Stimulated activated CD8-positive, alpha-beta memory T cell treated with anti-CD3 and anti-CD28 coated beads, Interleukin-15, amount 100 ng/mL, for 48 hours (primary cell): ENCODE results near the gene ENTHD1.
"Not testable (repeated sequence)": the region's sequence is repeated elsewhere in the genome, so short reads cannot be mapped to it uniquely, and the experiment has no call there.

Source experiments
- DNase-seq, 2 donors: peaks; one replicate each; pipeline ENCODE4 v3.0.0-alpha.2; 2020; ENCODE audit warnings: low read depth in 2 of 2

ENTHD1 gene

DNA sequence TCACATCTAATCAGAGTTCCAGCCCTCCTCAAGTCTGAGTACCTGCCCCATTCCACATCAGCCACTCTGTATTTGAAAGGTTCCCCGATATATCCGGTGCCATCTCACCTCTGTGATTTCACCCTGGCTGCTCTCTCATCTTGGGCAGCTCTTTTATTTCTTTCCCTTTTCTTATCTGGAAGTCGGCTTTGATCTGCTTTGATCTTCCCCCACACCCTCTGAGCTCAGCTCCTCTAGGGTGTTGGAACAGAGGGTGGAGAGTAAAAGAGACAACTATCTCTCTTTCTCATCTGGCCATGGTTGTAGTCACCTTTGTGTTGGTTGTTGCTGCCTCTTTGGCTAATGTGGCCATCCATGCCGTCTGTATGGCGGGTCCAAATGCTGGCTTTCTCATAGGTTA, 108.3 kb downstream of the ENTHD1 start:
- no peak for DNase-seq

DNA sequence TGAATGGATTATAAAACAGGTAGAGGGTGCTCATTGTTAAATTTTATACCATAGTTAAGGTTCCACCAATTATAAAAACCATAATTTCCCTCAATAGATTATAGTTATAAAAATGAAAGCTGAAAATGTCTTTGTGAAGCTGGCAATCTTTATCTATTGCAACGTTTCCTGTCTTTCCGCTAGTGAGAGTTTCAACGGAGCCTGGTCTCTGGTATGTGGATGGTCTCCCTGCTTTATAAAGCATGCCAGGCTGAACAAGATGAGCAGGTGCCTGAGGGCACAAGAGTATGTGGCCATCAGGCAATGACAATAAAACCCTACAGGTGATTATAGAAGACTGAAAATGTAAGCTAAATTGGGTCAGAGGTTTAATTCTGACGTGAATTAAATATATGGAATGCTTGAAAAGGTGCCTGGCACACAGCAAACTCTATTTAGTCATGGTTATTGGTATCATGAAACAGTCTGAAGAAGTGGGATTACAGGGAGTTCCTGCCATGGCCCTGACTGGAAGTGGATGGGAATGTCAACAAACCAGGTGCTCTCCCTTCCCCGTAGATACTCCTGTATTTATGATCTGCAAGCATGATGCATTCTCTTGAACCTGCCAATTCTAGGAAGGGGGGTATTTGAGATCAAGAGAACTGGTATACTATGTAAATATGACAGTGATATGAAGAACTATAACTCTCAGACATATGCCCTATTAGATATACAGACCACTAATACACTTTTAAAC, 115.7 kb downstream of the ENTHD1 start:
- no peak for DNase-seq

DNA sequence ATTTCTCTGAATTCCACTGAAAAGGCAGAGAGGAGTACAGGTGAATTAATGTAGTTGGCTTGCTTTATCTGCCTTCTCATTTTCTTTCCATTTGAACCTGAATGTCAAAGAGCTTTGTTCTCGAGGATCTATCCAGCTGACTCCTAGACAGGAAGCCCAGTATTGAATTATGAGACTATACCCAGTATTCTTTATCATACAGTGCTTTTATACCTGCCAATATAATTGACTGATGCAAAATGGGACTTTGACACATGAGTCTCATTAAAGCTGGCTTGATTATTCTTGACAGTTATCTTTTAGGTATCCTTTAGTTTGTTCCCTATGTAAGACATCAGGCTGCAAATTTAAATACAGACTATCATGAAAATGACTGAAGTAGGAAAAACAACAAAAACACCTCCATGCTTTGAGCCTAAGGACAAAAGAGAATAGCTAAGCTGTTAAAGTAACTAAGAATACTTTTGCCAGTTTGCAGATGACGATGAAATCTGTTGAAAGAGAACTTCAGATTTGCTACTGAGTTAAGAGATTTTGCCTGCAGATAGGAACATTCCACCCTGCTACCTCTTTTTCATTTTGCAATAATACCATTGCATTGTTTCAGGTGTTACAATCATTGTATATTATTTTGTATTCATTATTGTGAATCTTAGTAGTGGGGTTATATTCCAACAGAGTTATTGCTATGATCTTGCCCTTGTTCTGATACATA, 117.1 kb downstream of the ENTHD1 start:
- no peak for DNase-seq

DNA sequence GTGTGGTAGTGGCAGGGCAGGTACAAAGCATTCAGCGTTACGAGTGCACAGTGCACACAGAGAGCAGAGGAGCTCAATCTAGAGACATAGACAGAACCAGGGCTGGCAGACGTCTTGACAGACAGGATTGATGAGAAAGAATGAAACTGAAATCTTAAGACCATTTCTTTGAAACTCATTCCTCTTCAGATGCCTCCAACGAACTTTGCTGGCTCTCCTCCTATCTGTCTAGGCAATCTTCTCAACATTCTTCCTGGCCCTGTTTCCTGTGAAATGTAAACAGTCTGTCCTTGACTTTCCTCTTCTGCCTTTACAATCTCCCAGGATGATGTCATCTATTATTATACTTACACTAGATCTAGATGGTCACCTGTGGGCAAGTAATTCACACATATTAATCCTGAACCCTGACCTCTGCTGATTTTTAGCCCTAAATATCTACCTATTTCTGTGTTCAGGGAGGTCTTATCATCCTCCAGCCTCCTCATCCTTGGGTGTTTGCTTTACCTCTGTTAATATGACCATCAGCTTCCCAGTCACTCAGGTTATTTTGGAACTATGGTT, 119.5 kb downstream of the ENTHD1 start:
- DNase-seq = peak; percentile 1 to 8

DNA sequence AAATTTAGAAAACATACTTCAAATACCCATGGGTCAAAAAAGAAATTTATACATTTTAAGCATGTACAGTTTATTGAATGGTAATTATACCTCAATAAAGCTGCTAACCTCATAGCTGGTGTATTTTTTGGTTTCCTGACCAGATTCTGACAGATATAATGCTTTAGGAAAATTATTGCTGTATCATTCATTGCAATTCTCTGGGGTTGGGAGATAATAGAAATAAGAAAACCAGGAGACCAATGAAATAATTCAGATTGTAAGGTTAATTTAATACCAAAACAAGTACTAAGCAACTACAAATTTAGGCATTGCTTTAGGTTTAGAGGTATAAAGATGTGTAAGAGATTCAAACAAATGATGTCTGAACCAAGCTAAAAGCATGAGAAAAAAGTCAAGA, 120.1 kb downstream of the ENTHD1 start:
- no peak for DNase-seq

DNA sequence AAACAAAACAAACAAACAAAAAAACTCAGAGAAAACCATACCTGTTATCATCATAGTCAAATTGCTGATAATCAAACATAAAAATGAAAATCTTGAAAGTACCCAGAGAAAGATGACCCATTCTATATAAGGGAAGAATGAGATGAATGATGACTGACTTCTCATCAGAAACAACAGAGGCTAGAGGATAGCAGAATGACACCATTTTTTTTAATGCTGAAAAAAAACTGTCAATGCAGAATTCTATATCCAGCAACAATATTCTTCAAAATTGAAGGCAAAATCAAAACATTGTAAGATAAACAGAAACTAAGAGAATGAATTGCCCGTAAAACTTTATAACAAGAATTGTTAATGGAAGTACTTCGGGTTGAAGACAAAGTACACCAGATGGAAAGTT, 122.1 kb downstream of the ENTHD1 start:
- no peak for DNase-seq

DNA sequence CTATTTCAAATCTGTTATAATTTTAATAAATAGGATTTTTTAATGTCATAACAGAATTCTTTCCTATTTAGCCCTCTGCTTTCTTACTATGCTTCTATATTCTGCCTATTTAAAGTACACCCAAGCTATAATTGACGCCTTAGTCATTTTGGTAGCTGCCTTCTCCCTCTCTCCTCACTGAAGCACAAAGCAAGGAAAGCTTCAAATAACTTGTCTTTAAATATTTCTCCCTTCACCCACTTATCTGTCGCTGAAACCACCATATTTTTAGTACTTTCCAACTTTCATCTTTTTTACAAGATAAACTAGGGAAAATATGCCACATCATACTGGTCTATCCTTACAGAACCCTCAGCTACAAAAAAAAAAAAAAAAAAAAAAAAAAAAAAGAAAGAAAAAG, 127.9 kb downstream of the ENTHD1 start:
- no peak for DNase-seq

DNA sequence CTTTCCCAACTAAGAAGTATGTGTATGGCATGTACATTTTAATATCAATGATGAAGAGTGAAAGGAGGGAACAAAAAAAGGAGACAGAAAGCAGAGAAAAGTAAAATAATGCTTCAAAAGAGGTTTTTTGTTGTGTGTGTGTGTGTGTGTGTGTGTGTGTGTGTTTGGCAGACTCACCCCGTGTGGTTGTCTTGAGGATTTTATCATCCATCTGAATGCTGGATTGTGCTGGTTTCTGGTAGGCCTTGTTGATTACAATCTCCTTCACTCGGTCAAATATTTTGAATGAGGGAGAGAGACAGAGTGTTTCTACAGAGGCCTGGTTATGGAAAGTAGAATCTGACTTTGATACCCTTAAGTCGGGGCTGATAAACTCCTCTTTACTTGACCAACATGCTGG, 128.5 kb downstream of the ENTHD1 start:
- DNase-seq = no peak

DNA sequence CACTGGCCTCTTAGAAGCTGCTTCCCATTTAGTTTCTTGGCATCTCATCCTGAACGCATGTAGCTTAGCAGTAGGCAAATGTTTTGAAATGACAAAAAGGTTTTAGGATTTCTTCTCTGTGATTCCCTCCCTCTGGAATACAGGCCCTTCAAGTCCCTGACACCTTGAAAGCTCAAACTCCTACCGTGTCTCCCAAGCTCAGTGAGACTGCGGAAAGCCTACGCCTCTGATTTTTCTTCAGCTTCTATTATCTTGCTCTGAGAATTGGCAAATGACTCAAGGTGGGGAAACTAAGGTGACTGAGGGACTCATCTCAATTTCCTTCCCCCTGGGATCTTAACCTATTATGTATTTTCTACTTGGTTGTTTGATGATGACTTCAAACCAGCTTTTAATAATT, 130.3 kb downstream of the ENTHD1 start:
- DNase-seq = no peak

DNA sequence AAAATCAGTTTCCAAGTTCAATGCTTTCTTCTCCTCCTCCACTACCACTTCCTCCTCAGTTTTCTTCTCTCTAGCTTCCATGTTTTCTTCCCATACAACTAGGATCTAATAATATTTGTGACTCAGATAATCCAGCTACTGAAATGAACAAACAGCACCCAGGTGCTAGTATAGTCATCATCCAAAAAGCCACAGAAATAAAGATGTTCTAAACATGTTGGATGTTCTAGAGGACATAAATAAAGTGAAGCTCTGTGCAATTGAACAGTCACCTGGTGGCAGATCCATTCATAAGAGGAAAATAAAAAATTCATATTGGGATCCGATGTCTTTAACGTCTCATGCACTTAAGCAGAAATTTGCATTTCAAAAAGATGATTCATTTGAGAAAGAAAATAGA, 142.8 kb downstream of the ENTHD1 start:
- DNase-seq = no peak

DNA sequence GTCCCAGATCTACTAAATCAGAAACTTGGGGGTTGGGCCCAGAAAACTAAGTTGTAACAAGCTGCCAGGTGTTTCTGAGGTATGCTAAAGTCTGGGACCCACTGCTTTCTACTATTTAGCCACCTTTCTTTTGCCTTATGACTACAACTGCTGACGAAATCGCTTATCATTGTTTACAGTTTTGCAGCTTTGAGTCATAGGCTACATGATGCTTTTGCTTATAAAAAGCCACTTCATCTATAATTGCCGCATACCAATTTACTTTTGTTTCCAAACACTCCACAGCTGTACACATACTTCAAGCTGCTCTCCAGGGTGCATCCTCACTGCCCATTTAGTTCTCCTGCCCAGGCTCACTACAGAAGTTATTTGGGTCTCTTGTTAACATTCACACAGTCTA, 144.7 kb downstream of the ENTHD1 start:
- DNase-seq = no peak

DNA sequence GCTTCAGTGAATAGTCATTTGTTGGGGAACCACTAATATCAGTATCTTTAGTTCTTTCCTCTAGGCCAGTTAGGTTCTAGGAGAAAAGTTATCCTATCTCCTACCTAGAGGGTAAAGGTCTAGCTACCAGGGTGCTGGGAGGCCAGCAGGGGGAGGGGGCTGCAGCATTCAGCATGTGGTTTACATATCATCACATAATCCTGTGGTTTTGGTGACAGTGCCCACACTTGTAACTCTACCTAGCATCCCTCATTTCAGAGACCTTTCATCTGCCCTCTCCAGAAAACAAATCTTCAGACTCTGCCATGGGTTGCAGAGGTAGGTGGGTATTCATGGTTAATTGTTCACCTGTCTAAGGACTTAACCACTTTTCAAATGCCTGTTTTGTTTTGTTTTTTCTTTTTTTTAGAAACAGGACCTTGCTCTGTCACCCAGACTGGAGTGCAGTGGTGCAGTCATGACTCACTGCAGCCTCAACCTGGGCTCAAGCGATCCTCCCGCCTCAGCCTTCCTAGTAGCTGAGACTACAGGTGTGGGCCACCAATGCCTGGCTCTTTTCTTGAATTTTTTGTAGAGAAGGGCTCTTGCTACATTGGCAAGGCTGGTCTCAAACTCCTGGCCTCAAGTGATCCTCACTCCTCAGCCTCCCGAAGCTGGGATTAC, 146.8 kb downstream of the ENTHD1 start:
- no peak for DNase-seq

DNA sequence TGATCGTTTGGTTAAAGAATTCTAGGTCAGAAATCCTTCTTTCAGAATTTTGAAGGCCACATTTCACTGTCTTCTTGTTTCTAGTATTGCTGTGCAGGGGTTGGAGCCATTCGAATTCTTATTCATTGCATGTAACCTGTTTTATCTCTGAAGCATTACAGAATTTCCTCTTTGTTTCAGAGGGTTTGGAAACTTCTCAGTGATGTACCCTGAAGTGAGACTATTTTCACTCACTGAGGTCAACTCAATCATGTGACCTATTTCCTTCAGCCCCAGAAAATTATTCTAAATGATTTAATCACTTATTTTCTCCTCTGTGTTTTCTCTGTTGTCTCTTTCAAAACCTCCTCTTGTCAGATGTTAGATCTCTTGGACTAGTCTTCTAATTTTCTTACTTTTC, 147.8 kb downstream of the ENTHD1 start:
- no peak for DNase-seq

DNA sequence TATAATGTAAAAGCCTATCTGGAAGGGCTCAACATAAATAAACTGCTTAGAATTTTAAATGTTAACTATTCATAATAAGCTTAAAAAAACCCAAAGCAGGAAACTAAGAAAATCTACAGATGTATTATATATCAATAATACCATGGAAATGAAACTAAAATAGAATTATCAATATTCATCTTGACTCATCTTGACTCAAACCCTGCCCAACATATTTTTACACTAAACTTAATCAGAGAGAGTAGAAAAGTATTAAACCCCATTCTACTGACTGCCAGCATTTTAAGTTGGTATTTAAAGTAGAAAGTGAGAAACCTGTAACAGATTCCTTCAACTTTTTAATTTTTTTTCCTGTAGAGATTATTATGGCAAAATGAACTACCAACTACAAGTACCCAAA, 149.2 kb downstream of the ENTHD1 start:
- no peak for DNase-seq

DNA sequence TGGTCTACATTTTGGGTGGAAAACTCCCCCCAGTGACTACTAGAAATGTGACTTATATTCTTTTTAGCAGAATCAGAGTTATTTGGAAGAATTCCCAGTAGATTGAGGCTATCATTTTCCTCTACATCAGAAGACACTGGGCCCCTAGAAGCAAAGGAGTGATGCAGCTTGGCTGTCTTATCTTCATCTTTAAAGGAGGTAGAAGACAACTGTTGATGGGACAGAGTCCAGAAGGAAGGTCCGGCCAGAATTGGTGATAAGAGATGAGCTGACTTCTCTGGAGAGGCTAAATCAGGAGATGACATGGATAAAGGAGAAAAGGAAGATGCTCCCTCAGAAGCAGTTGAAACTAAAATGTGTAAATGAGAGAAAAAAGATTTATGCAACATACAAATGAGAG, 149.6 kb downstream of the ENTHD1 start:
- DNase-seq = no peak

DNA sequence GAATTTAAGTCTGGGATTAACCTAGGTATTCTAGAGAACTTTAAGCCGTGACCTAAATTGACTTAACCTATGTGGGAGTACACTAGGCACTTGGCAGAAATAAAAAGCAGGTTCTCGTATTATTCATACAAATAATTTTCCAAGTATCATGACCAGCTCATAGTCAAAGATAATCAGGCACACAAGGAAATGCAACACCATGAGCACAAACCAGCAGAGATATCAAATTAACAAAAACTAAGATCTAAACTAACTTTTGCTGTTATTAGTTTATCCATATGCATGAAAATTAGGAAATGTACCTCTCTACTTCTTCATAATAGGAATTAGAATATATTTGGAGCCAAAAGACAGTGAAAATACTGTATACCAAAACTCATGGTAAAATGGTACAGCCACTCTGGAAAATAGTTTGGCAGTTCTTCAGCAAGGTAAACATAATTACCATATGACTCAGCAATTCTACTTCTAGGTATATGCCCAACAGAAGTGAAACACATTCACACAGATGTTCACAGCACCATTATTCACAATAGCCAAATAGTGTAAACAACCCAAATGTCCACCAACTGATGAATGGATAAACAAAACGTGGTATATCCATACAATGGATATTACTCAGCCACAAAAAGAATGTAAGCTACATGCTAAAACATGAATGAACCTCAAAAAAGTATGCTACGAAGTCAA, 154.1 kb downstream of the ENTHD1 start:
- DNase-seq = no peak

DNA sequence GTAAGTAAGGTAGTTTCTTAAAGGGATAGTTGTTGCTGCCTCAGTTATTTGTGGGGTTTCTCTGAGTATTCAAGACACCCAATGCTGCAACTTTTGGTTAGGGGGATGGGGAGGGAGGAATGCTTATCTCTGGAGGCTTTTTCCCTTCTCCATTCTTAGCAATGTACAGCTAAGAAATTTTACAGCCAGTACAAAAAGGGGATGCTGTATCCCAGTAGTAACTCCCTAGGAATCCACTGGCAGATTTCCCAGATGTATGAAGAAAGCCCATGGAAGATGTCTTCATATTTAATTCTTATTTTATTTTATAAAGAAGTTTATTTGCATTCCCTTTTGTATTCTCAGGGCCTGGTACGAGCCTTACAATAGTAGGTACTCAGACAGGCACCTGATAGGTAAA, 154.8 kb downstream of the ENTHD1 start:
- no peak for DNase-seq

DNA sequence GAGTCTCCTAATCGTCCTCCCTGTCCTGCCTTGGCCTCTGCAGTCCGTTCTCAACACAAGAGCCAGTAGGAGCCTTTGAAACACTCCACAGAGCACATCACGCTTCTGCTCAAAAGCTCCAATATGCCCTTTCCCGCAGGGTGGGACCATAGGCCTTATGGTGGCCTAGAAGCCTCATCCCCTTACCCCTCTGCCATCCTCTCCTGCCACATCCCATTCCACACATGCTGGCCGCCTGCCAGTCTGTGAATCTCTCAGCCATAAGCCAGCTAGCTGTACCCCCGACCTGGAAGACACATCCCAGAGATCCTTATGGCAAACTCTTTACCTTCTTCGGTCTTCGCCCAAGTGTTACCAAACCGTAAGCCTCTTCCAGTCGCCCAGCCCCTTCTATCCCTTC, 157.8 kb downstream of the ENTHD1 start:
- DNase-seq = no peak

DNA sequence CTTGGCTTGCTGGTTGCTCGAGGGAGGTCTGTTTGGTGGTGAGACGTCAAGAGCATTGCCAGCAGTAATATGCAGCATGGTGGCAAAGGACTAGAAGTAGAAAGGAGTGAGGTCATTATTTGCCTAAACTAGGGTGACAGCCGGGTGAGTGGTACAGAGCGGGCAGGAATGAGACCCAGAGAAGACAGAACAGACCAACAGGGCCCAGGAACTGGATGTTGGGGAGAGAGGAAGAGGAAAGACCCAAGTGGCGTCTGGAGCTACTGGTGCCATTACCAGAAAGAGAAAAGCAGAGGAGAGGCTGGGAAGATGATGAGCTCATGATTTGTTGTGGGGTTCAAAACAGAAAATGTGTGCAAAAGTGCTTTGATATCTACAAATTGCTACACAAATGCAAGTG, 158.7 kb downstream of the ENTHD1 start:
- no peak for DNase-seq

DNA sequence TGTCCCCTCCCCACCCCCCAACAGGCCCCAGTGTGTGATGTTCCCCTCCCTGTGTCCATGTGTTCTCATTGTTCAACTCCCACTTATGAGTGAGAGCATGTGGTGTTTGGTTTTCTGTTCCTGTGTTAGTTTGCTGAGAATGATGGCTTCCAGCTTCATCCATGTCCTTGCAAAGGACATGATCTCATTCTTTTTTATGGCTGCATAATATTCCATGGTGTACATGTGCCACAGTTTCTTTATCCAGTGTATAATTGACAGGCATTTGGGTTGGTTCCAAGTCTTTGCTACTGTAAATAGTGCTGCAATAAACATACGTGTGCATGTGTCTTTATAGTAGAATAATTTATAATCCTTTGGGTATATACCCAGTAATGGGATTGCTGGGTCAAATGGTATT, 159.5 kb downstream of the ENTHD1 start:
- not testable (repeated sequence) for DNase-seq

DNA sequence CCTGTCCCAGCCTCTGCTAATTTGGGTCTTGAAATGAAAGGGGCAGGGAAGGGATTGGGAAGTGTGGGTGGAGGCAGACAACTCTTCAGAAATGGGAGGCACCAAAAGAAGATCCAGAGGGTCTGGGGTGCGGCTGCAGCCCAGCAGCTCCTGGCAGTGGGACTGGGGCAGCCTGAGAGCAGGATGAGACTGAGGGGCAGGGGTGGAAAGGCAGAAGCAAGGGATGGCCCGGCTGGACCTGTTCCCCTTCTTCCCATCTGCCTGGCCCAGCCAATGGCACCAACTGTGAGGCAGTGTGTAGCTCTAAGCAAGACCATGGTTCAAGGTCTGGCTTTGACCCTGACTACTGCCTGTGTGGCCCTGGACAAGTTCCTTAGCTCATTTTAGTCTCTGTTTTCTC, 160.4 kb downstream of the ENTHD1 start:
- DNase-seq = no peak

DNA sequence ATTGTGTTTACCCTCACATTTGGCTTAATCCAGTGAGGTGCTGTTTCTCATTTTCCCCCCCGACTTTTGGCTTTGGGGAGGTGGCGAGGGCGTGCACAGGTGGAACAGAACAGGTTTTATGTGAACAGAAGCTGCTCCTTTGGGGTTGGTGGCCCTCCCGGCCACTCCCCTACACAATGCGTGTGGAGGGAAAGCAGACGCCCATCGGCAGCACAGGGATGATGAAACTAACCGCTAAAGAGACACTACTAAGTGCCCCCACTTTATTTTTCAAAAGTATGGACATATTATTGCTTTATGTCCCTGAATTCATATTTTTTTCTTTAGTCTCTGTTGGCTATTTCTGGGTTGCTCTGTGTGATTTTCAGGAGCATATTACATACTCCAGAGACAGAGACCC, 160.9 kb downstream of the ENTHD1 start:
- no peak for DNase-seq
